Measurements from ENCODE around the gene IL15RA.
"Not testable (repeated sequence)": the region's sequence is repeated elsewhere in the genome, so short reads cannot be mapped to it uniquely, and the experiment has no call there.

The IL15RA gene

GRCh38 chr10:5970527-5970926 is 6.8 kb downstream of the IL15RA start:
- DNase-seq (ENCODE audit: low read depth in 1 of 2, low spot score in 1 of 2), result no peak

GRCh38 chr10:5970066-5970465 is 7.3 kb downstream of the IL15RA start:
- no peak for DNase-seq (ENCODE audit: low read depth in 1 of 2, low spot score in 1 of 2)

- no peak for DNase-seq (ENCODE audit: low read depth in 1 of 2, low spot score in 1 of 2)
Measured at GRCh38 chr10:5968681-5969453, 8.5 kb downstream of the IL15RA start.

GRCh38 chr10:5968037-5968680 is 9.2 kb downstream of the IL15RA start:
- DNase-seq (ENCODE audit: low read depth in 1 of 2, low spot score in 1 of 2), result no peak

GRCh38 chr10:5965266-5965665 is 12.1 kb downstream of the IL15RA start:
- no peak for DNase-seq (ENCODE audit: low read depth in 1 of 2, low spot score in 1 of 2)

- no peak for DNase-seq (ENCODE audit: low read depth in 1 of 2, low spot score in 1 of 2)
Measured at GRCh38 chr10:5964736-5965135, 12.6 kb downstream of the IL15RA start.

- DNase-seq (ENCODE audit: low read depth in 1 of 2, low spot score in 1 of 2), result no peak
Measured at GRCh38 chr10:5963591-5963990, 13.8 kb downstream of the IL15RA start.

- DNase-seq (ENCODE audit: low read depth in 1 of 2, low spot score in 1 of 2), result no peak
Measured at GRCh38 chr10:5963071-5963470, 14.3 kb downstream of the IL15RA start.

- DNase-seq (ENCODE audit: low read depth in 1 of 2, low spot score in 1 of 2), result not testable (repeated sequence)
Measured at GRCh38 chr10:5962358-5962940, 14.9 kb downstream of the IL15RA start.

- no peak for DNase-seq (ENCODE audit: low read depth in 1 of 2, low spot score in 1 of 2)
Measured at GRCh38 chr10:5961405-5962100, 15.8 kb downstream of the IL15RA start.

GRCh38 chr10:5960973-5961275 is 16.4 kb downstream of the IL15RA start:
- not testable (repeated sequence) for DNase-seq (ENCODE audit: low read depth in 1 of 2, low spot score in 1 of 2)

- DNase-seq (ENCODE audit: low read depth in 1 of 2, low spot score in 1 of 2), result no peak
Measured at GRCh38 chr10:5960070-5960972, 17.0 kb downstream of the IL15RA start.

GRCh38 chr10:5959581-5960069 is 17.7 kb downstream of the IL15RA start:
- no peak for DNase-seq (ENCODE audit: low read depth in 1 of 2, low spot score in 1 of 2)

- DNase-seq (ENCODE audit: low read depth in 1 of 2, low spot score in 1 of 2), result no peak
Measured at GRCh38 chr10:5959142-5959541, 18.2 kb downstream of the IL15RA start.

GRCh38 chr10:5958675-5959074 is 18.7 kb downstream of the IL15RA start:
- no peak for DNase-seq (ENCODE audit: low read depth in 1 of 2, low spot score in 1 of 2)

- no peak for DNase-seq (ENCODE audit: low read depth in 1 of 2, low spot score in 1 of 2)
Measured at GRCh38 chr10:5958077-5958476, 19.3 kb downstream of the IL15RA start.

GRCh38 chr10:5956146-5956936 is 21.0 kb downstream of the IL15RA start:
- DNase-seq (ENCODE audit: low read depth in 1 of 2, low spot score in 1 of 2), result no peak

- DNase-seq (ENCODE audit: low read depth in 1 of 2, low spot score in 1 of 2), result no peak
Measured at GRCh38 chr10:5953676-5954075, 23.7 kb downstream of the IL15RA start.

GRCh38 chr10:5952731-5953385 is 24.5 kb downstream of the IL15RA start:
- no peak for DNase-seq (ENCODE audit: low read depth in 1 of 2, low spot score in 1 of 2)

Measured in activated CD4-positive, alpha-beta T cell treated with anti-CD3 and anti-CD28 coated beads, Interleukin-2, amount 50 U/mL, for 24 hours (primary cell).